ENCODE measurements around the gene NNT. TPM values are rescaled to one million over a fixed set of nuclear protein-coding genes. Genes with fewer than 3 reads are reported as not detected.

The NNT gene
- total and polyA plus RNA-seq, 9 of the 15 experiments (the other 6 are each of a cell fraction or from before 2014, with no cell fraction given) = 21.9 to 68.6 (median 42.2) TPM

DNA sequence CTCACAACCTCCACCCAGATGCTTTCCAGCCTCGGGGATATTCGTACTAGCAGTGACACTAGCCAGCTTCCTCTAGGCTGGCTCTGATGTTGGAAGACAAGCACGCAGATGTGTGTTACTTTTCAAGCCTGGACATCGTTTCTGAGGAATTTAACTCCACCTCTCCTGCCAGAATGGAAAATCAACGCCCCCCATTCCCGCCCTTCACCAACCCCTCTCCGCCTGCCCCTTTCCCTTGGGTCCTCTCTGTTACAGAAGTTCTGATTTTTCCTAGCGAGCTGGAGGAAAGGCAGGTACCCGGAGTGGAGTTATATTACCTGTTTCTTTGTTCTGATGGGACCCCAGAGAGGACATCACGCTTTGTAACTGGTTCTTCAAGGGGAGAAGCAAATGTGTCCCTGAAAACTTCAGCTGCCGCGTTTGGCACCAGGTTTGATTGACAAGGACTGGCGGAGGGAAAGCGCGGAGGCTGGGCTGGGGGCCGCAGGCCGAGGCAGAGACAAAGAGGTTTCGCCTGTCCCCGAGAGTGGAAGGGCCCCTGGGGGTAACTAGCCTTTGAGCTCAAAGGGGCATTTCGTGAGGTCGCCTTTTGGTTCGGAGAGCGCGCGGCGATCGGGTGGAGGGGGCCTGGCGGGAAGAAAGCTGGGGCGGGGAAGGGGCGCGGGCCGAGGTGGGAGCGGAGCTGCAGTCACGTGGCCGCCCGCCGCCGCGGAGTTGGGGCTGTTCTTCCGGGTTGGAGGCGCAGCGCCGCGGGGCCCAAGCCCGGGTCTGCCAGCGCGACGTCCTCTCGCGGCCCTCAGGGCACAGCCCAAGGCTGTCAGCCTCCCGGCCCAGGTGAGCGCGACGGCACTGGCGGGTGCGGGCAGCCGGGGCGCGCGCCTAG, at the start of gene NNT (continued):
- TF ChIP-seq NR4A1 (CRISPR knock-in tag; IDR thresholded peaks at IDR 0.05) (no peak), NR4A1 (tag; IDR thresholded peaks at IDR 0.05) (no peak), NFRKB (IDR thresholded peaks at IDR 0.05; ENCODE audit: low read depth) (0 out of 2 replicates have a peak, but pooled peaks have one; percentile 70), ZNF41 (CRISPR knock-in tag; conservative IDR thresholded peaks at IDR 0.05) (no peak), CBFA2T3 (IDR thresholded peaks at IDR 0.05) (no peak), PTBP1 (IDR thresholded peaks at IDR 0.05; ENCODE audit: low read depth, low read length) (no peak), NFE2L1 (tag; IDR thresholded peaks at IDR 0.05; ENCODE audit: borderline replicate concordance, low read depth) (no peak), HLTF (IDR thresholded peaks at IDR 0.05) (no peak), IFI16 (CRISPR knock-in tag; IDR thresholded peaks at IDR 0.05) (no peak), SIN3B (IDR thresholded peaks at IDR 0.05; ENCODE audit: low read depth) (no peak), KHSRP (IDR thresholded peaks at IDR 0.05) (no peak), KLF16 (IDR thresholded peaks at IDR 0.05) (no peak), ZNF668 (CRISPR knock-in tag; IDR thresholded peaks at IDR 0.05) (no peak), ZZZ3 (IDR thresholded peaks at IDR 0.05) (no peak), ARHGAP35 (IDR thresholded peaks at IDR 0.05; ENCODE audit: partially characterized antibody) (no peak), FUS (optimal IDR thresholded peaks at IDR 0.05; ENCODE audit: low read depth, low read length) (no peak)
- TF ChIP-seq, protein P1, sequence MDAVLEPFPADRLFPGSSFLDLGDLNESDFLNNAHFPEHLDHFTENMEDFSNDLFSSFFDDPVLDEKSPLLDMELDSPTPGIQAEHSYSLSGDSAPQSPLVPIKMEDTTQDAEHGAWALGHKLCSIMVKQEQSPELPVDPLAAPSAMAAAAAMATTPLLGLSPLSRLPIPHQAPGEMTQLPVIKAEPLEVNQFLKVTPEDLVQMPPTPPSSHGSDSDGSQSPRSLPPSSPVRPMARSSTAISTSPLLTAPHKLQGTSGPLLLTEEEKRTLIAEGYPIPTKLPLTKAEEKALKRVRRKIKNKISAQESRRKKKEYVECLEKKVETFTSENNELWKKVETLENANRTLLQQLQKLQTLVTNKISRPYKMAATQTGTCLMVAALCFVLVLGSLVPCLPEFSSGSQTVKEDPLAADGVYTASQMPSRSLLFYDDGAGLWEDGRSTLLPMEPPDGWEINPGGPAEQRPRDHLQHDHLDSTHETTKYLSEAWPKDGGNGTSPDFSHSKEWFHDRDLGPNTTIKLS (IDR thresholded peaks at IDR 0.05; ENCODE audit: borderline replicate concordance, low read depth) = no peak; the same call in 1 of the 2 replicates
- TF ChIP-seq, protein P2, sequence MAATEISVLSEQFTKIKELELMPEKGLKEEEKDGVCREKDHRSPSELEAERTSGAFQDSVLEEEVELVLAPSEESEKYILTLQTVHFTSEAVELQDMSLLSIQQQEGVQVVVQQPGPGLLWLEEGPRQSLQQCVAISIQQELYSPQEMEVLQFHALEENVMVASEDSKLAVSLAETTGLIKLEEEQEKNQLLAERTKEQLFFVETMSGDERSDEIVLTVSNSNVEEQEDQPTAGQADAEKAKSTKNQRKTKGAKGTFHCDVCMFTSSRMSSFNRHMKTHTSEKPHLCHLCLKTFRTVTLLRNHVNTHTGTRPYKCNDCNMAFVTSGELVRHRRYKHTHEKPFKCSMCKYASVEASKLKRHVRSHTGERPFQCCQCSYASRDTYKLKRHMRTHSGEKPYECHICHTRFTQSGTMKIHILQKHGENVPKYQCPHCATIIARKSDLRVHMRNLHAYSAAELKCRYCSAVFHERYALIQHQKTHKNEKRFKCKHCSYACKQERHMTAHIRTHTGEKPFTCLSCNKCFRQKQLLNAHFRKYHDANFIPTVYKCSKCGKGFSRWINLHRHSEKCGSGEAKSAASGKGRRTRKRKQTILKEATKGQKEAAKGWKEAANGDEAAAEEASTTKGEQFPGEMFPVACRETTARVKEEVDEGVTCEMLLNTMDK (IDR thresholded peaks at IDR 0.05; ENCODE audit: borderline replicate concordance, insufficient read depth, low read depth, low read length, poor library complexity, severe bottlenecking) = no peak
- TF ChIP-seq, protein P3, sequence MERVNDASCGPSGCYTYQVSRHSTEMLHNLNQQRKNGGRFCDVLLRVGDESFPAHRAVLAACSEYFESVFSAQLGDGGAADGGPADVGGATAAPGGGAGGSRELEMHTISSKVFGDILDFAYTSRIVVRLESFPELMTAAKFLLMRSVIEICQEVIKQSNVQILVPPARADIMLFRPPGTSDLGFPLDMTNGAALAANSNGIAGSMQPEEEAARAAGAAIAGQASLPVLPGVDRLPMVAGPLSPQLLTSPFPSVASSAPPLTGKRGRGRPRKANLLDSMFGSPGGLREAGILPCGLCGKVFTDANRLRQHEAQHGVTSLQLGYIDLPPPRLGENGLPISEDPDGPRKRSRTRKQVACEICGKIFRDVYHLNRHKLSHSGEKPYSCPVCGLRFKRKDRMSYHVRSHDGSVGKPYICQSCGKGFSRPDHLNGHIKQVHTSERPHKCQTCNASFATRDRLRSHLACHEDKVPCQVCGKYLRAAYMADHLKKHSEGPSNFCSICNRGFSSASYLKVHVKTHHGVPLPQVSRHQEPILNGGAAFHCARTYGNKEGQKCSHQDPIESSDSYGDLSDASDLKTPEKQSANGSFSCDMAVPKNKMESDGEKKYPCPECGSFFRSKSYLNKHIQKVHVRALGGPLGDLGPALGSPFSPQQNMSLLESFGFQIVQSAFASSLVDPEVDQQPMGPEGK (CRISPR knock-in tag; IDR thresholded peaks at IDR 0.05; ENCODE audit: borderline replicate concordance) = no peak
- TF ChIP-seq, protein P4, sequence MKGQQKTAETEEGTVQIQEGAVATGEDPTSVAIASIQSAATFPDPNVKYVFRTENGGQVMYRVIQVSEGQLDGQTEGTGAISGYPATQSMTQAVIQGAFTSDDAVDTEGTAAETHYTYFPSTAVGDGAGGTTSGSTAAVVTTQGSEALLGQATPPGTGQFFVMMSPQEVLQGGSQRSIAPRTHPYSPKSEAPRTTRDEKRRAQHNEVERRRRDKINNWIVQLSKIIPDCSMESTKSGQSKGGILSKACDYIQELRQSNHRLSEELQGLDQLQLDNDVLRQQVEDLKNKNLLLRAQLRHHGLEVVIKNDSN (CRISPR knock-in tag; IDR thresholded peaks at IDR 0.05) = peak; percentile 90
- TF ChIP-seq, protein P5, sequence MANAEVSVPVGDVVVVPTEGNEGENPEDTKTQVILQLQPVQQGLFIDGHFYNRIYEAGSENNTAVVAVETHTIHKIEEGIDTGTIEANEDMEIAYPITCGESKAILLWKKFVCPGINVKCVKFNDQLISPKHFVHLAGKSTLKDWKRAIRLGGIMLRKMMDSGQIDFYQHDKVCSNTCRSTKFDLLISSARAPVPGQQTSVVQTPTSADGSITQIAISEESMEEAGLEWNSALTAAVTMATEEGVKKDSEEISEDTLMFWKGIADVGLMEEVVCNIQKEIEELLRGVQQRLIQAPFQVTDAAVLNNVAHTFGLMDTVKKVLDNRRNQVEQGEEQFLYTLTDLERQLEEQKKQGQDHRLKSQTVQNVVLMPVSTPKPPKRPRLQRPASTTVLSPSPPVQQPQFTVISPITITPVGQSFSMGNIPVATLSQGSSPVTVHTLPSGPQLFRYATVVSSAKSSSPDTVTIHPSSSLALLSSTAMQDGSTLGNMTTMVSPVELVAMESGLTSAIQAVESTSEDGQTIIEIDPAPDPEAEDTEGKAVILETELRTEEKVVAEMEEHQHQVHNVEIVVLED (CRISPR knock-in tag; IDR thresholded peaks at IDR 0.05) = peak; percentile 34; the same call in 1 of the 2 replicates

All from K562 (cell line).